SKM-1 (cell line): ENCODE measurements around the gene SNX22.

Experiments used
- DNase-seq: peaks from one replicate; lab custom pipeline; 2025; ENCODE audit not compliant: unreplicated experiment; lab: John Stamatoyannopoulos, UW

The SNX22 gene

DNA sequence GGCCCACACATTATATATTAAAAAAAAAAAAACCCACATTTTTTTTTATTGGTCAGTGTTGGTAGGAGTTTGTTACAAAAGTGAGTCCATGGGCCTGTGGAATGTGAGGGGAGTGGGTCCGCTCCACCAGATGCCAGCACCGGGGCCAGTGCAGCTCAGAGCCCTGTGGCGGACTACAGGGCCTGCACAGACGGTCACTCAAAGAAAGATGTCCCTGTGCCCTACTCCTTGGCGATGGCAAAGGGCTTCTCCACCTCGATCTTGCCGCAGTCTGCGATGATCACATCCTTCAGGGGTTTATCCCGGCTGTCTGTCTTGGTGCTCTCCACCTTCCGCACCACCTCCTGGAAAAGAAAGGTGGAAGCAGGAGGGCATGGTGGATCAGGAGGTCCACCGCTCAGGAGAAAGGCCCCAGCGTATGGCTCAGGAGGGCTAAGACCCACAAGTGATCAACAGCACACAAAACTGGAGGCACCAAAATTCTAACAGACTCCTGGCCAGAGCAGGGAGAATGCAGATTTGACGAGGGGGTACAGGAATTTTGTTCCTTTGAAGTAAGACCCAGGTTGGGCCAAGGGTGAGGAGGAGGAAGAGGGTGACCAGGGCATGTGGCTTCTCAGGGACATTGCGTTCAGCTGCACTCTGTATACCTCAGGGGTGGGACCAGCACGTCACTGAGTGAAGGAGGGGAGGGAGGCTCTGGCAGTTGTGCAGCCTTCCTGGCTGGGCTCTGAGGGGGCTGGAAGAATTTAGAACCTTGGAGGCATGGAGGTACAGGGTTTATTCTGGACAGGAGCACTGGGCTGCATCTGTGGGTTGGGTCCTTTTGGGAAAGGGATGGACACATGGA is 4.5 kb downstream of the SNX22 start:
- DNase-seq: no peak

DNA sequence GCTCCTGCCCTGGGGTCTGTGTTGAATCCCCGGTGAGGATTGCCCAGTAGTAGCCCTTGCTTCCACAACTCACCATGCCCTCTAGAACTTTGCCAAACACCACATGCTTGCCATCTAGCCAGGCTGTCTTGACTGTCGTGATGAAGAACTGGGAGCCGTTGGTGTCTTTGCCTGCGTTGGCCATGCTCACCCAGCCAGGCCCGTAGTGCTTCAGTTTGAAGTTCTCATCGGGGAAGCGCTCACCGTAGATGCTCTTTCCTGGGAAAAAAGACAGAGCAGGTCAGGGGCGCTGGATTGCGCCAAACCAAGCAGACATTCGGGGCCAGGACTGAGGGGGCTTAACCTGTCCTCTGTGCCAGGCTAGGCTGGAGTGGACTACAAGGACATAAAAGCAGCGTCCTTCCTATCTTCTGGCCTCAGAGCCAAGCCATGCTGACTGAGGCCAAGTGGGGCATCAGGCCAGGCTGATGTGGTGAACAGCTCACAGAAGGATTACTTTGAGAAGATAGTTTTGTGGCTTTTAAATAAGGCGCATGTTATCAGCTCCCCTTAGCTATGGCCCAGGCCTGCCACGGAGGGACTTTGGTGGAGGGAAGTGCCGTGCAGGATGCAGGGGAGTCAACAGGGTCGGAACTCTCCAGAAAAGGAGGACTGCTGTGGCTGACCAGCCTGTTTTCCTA is 5.3 kb downstream of the SNX22 start:
- no peak for DNase-seq

DNA sequence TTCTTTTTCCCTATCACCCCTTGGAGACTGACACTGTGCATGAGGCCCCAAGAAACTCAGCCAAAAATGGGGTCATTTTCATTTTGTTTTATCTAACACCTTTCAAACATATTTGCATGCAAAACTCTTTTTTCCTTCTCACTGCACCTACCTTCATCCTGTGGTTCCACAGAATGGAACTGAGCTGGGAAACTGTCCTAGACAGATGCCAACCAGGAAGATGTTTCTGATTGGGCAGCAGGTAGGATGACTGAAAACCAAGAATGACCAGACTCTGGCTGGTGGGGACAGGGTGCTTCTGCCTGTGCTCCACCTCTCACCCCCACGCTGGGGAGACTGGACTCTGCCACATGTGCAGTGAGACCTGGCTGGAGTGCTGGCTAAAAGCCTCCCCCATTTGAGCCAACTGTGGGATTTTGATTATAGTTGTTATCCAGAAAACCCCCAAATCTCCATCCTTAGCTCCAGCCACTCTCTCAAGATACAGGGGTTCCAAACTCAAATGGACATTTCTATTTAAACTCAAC is 6.1 kb downstream of the SNX22 start:
- DNase-seq: no peak

DNA sequence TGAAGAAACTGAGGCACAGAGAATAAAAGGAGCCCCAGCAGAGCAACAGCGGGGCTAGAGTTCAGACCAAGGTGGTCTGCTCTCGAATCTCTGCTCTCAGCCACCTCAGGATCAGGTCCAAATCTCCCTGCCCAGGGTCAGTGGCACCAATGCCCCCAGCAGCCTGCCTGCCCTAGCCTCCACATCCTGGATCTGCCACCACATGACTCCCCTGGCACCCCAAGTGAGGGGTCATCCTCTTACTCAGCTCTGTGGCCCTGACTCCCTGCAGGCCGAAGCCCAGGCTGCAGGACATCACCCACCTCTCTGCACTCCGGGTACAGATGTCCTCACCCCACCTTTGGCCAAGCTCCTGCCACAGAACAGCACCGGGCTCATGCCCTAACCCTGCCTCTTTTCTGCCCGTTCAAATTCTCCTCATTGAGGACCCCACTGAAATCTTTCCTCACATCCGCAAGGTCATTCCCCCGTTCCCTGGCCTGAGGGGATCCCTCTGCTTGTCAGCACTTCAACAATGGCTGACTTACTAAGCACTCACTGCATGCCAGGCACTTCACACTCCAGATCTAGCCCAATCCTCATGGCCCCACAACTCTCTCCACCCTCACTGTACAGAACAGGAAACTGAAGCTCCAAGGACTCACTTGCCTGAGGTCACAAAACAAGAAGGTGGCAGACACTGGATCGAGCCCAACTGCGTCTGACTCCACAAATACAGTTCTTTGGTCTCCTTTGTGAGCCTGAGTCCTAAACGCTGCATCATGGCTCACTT is 7.0 kb downstream of the SNX22 start:
- no peak for DNase-seq

DNA sequence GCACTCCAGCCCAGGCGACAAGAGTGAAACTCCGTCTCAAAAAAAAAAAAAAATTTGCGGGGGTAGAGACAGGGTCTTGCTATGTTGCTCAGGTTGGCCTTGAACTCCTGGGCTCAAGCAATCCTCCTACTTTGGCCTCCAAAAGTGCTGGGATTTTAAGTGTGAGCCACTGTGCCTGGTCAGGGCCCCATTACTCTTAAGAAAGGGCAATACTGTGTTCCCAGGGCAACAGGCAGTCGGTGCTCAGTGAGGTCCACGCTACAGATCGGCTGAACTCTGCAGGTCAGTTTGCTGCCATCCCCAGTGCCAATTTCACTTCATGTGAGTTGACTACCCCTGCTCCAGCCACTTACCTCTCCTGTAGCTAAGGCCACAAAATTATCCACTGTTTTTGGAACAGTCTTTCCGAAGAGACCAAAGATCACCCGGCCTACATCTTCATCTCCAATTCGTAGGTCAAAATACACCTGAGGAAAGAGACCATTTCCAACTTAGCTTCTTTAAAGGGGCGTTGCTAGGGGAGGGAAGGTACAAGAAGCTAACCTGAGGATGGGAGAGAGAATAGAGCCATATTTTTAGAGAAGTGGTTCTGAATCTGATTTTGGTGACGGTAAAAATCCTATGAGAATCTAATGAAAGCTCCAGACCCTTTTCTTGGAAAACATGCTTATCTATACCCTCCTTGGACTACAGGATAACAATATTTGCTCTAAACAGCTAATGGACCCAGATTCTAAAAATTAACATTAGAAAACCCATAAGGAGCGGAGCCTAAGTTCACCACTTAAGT is 10.4 kb downstream of the SNX22 start:
- no peak for DNase-seq

DNA sequence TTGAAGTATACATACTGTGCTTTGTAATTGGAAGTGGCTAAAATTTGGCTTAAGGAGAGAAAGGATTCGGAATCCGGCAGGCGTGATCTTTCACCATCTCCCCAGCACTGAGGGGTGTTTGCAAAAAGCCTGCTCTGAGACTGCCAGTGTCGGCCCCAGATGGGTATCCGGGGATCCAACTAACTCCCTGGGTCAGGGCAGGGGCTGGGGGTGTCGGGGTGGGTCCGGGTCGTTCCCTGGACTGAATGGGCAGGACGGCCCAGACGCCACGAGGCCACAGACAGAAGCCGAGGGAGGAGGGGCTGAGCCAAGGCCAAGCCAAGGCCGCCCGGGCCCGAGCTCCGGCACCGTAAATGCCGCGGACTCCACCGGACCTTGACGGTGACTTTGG is 10.9 kb downstream of the SNX22 start:
- DNase-seq: no peak

DNA sequence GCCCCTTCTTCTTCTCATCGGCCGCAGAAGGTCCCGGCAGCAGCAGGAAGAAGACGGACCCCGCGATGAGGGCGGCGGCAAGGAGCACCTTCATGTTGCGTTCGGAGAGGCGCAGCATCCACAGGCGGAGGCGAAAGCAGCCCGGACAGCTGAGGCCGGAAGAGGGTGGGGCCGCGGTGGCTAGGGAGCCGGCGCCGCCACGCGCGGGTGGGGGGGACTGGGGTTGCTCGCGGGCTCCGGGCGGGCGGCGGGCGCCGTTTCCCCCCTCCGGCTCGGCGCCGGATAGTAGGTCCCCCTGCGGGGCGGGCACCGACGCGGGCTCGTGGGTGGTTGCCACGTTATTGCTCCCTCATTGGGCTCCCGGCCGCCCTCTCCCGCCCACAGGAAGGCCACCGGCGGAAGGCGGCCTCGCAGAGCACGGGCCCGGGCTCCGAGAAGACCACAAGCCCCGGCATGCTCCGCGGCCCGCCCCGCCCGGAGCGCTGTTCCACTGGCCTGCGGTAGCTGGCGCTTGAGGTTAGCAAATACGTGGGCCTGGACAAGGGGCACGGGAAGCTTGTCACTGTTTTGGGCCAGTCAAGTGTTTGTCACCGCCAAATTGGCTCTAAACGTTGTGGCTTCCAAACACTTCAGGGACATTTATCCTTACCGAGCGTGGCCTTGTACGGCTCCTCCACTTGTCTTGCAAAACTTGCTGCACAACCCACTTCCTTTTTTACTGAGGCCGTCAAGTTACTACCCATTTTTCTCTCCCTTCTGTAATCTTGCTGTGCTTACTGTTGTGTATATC is 11.5 kb downstream of the SNX22 start, which contains the start of gene PPIB:
Gene PPIB, minus strand, starts transcription at position 154 of the 790 bp plus-strand sequence. Its CDS starts 36 bp downstream, at position 118.
- peak; percentile 96 for DNase-seq

DNA sequence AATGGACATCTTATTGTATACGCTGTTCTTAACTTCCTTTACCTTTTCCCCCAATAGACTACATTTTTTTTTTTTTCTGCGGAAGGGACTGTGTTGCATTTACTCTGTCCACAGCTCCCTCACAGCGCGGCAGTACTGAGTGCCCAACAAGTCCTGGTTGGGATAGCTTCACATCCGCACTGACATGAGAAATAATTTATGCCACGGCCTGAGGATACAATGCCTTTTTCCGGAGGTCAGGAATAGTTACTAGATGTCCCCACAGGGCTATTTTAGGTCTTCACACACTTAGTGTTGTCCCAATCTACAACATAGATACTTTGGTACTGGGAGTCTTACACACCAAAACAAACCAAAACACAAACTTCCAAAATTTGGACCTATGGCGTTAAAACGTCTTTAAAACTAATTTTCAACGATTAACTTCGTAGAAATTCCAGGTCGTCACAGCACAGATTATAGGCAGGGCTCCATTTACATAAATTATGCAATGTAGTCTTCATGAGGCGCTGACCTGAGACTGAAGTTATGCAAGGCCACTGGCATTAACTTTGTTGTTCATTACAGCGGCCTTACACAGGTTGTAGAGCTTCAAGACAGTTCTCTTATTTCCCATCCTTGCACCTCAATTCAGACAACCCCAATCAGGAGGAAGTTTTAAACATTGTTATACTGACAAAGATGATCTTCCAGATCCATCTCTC is 12.3 kb downstream of the SNX22 start:
- peak; percentile 78 for DNase-seq

DNA sequence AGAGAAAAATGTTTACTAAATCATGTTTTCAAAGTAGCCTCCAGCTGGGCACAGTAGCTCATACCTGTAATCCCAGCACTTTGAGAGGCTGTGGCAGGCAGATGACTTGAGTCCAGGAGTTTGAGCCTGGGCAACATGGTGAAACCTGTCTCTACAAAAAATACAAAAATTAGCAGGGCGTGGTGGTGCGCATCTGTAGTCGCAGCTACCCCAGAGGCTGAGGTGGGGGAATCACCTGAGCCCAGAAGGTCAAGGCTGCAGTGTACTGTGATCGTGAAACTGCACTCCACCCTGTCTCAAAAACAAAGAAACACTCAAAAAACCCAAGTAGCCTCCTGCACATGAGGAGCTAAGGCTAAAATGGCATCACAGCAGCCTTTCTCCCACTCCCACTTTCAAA is 12.9 kb downstream of the SNX22 start:
- DNase-seq: no peak

DNA sequence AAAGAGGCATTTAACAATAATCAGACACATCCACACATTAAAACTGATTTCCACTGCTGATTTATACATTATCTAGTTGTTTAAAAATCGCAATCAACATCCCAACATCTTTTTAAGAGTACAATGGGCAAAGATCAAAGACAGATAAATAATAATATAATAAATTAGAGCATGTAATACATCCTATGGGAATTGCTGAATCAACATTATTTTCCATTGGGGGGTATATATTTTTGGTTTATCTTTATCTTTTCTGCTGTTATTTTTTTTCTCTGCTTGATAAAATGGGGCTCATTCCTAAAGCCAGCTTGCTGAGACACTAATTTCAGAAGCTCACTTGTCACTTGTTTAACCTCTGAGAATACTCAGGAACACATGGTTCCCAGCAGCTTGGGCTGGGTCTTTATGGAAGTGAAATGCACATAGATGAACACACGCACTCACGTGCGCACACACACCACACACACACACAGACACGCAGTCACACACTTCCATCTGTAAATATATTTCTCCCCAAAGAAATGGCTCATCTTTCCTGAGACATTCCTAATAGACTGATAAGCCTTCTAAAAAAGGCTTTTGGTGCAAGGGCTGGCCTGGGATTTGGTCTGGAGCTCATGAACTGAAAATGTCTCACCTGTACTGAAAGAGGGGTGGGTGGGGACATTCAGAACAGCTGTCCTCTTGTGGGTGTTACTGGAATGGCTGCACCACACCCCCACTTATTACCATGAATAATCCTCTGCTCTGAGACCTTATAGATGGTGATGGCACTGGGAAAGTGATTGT is 14.8 kb downstream of the SNX22 start:
- DNase-seq: no peak

DNA sequence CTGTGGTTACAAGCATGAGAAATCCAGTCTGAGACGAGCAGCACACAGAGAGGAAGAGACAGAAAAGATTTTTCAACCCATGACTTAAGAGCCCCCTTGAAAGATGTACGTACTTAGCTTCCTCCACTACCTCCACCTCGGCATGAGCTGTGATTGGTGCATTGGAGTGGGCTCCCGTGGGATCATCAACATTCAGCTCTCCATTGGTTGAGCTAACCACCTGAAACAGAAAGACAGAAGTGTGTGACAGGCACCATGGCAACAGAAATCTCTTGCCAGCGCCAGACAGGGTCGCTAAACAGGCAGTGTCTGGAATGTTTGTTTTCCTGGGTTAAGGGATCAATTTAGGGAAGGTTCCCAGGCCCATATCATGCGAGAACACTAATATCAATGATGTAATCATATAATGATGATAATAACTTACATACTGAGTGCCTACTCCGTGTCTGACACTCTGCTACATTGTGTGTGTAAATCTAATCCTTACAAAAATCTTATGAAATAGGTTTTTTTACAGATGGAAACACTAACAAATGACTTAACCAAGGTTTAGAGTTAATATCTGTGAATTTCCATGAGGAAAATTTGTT is 28.8 kb downstream of the SNX22 start:
- no peak for DNase-seq

DNA sequence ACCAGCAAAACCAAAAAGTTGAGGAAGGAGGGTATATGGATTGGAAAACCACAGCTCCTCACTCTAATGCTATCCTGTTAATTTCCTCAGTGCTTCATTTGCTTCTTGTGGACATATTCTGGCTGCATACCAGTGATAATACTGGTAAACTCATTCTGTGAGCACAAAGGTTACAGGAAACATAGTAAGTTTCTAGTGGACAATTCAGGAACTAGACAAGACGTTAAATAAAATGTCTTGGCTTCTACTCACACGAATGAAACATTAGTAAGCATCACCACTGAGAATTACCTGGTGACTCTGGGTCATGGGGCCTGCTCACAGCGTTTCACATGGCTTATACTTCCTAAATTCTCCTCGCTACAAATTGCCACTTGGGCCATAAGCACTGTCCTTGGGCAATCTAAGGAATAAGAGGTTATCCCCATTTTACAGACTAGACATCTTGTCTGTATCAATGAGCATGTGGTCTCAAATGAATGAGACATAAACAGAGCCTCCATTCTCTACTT is 31.4 kb downstream of the SNX22 start:
- DNase-seq: no peak

DNA sequence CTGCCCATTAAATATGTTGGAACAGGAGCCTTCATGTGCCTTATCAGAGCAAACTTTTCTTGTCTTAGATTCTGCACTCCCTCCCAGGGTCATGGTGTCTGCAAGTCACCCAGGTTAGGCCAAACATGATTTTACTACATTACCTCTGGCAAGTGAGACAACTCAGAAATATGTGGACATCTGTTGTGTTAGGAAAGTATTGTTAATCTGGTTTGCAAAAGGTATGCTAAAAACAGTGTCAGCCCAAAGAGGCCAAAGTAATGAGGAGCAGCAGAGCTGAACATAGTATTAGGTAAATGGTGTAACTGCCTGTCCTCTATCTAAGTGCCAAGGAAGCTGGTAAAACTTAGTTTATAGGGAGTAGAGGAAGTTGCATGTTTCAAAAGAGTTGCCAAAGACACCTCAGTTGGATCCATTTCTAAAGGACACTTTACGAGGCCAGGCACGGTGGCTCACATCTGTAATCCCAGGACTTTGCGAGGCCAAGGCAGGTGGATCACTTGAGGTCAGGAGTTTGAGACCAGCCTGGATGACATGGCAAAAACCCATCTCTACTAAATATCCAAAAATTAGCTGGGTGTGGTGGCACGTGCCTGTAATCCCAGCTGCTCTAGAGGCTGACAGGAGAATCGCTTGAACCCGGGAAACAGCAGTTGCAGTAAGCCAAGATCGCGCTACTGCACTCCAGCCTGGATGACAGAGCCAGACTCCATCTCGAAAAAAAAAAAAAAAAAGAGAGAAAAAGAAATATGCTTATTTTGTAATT is 33.8 kb downstream of the SNX22 start:
- DNase-seq: no peak

DNA sequence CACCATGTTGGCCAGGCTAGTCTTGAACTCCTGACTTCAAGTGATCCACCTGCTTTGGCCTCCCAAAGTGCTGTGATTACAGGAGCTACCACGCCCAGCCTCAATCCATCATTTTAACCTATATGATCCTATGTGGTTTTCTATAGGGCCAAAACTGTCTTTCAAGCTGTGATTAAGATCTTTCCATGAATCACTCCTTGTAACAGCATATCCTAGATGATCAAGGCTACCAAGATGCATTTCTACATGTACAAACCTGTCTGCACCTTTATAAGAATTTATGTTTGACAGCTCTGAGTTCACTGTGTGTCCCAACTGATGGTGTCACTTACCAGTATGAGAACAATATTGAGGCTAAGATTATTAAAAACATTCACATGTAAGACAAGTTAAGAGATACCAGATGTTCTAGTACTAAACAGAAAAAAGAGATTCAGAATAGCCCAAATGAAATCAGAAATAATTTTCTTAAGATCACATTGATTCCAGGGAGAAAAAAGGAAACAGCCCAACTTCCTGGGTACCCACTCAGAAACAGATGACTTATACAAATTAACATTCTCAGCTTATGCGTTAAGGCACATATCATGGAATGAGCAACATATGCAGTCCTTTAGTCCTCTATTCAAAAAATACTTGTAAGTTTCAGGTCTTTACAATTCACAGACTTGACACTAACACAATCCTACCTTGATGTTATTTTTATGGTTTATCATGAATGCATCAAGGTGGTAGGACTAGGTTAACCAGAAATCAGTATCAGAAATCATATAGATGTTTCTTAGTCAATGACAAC is 36.1 kb downstream of the SNX22 start:
- no peak for DNase-seq

DNA sequence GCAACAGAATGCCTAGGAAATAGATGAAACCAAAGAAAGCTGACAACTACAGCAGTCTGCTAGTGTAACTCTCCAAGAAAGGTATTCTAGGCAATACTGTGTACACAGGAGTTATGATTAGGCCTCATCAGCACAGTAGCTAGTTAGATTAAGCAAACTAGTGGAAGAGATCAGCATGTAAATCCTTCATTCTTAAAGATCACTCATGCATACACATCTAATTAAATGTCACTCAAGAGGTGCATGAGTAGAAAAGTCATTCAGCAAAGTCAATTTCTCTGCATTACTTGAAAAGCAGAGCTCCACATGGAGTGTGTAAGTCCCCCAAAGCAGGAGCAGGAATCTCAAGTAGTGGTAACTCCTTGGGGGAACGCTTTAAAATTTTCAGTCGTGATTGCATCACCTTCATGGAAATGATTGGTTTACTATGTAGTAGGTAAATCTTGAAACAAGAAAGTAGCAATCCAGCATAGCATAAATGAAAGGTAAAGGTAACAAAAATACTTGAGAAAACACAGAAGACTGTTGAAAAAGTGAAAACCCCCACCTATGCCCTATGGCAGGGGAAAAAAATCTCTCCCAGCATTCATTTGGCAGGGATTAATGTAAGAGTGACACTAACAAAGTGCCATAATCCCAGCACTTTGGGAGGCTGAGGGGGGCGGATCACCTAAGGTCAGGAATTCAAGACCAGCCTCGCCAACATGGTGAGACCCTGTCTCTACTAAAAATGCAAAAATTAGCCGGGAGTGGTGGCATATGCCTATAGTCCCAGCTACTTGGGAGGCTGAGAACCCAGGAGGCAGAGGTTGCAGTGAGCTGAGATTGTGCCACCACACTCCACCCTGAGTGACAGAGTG is 40.7 kb downstream of the SNX22 start:
- DNase-seq: no peak
